Non-pigmented ciliary epithelial cell (primary cell): ENCODE measurements around the gene CCND2.

Source experiments
- DNase-seq: peaks from one replicate; pipeline ENCODE4 v3.0.0-alpha.2; 2010; ENCODE audit warnings: low read depth

The CCND2 gene

GRCh38 chr12:4289998-4290790 is 16.6 kb downstream of the CCND2 start:
- DNase-seq: no peak

GRCh38 chr12:4292341-4293073 is 18.9 kb downstream of the CCND2 start:
- DNase-seq: no peak

GRCh38 chr12:4293299-4293965 is 19.9 kb downstream of the CCND2 start:
- no peak for DNase-seq

- no peak for DNase-seq
These were observed 20.5 kb downstream of the CCND2 start for GRCh38 chr12:4293966-4294505.

- DNase-seq: no peak
These were observed 23.2 kb downstream of the CCND2 start for GRCh38 chr12:4296751-4297150.

- DNase-seq: no peak
These were observed 24.1 kb downstream of the CCND2 start for GRCh38 chr12:4297617-4298016.

- DNase-seq: no peak
These were observed 27.3 kb downstream of the CCND2 start for GRCh38 chr12:4300883-4301282.

- no peak for DNase-seq
These were observed 28.5 kb downstream of the CCND2 start for GRCh38 chr12:4301932-4302501.

GRCh38 chr12:4302881-4303280 is 29.3 kb downstream of the CCND2 start:
- DNase-seq: no peak

GRCh38 chr12:4303750-4304149 is 30.2 kb downstream of the CCND2 start:
- no peak for DNase-seq

GRCh38 chr12:4307593-4308333 is 34.2 kb downstream of the CCND2 start:
- DNase-seq: peak; percentile 43

- no peak for DNase-seq
These were observed 34.9 kb downstream of the CCND2 start for GRCh38 chr12:4308334-4308950.

- DNase-seq: no peak
These were observed 38.2 kb downstream of the CCND2 start for GRCh38 chr12:4311776-4312175.

GRCh38 chr12:4312251-4312650 is 38.7 kb downstream of the CCND2 start:
- DNase-seq: no peak

- no peak for DNase-seq
These were observed 46.9 kb downstream of the CCND2 start for GRCh38 chr12:4320497-4320852.

- DNase-seq: peak; percentile 56
These were observed 47.5 kb downstream of the CCND2 start, which contains the start of gene TIGAR for GRCh38 chr12:4320853-4321701. TIGAR (plus strand) TSS chr12:4321213; CDS start chr12:4321272, 59 bp downstream.

- DNase-seq: no peak
These were observed 49.2 kb downstream of the CCND2 start for GRCh38 chr12:4322726-4323125.
